ENCODE results near the gene TMEM269.

- TF ChIP-seq CTCF (conservative IDR thresholded peaks at IDR 0.05) (no peak), EZH2 (IDR thresholded peaks at IDR 0.05; ENCODE audit: low read depth) (no peak)
Measured at GRCh38 chr1:42766741-42767509, 17.9 kb upstream of the TMEM269 start, which contains the start of the genes C1orf50 and P3H1.
